RWPE2 (cell line): Measurements from ENCODE around the gene MRPL11.
A peak's percentile ranks its signal among the peaks of the same experiment; 100 is the strongest.

Experiments
- ATAC-seq: fragments of 200-7000 bp; cut with Tn5 transposase; 3 replicates; pipeline ENCODE4 v1.9.1; 2021; ENCODE audit warnings: low read depth
- DNase-seq: peaks from one replicate; pipeline ENCODE4 v3.0.0-alpha.2; 2020; ENCODE audit warnings: low spot score
- H3K27ac ChIP-seq: fragments of 450-650 bp; 2 replicates; pipeline ENCODE4 v1.5.1; 2017; ENCODE audit warnings: mild to moderate bottlenecking; ENCODE audit not compliant: poor library complexity, severe bottlenecking
- H3K27me3 ChIP-seq: fragments of 250-450 bp; sonication (Bioruptor Pico); 2 replicates; pipeline ENCODE4 v1.5.1; 2021; ENCODE audit warnings: mild to moderate bottlenecking, moderate library complexity; ENCODE audit not compliant: insufficient read depth, poor library complexity, severe bottlenecking
- H3K36me3 ChIP-seq: fragments of 250-450 bp; sonication (Bioruptor Pico); 2 replicates; pipeline ENCODE4 v1.5.1; 2020; ENCODE audit warnings: low read depth, mild to moderate bottlenecking, moderate library complexity
- H3K4me1 ChIP-seq: fragments of 250-450 bp; sonication (Bioruptor Pico); 2 replicates; pipeline ENCODE4 v1.5.1; 2021; ENCODE audit warnings: mild to moderate bottlenecking, moderate library complexity; ENCODE audit not compliant: insufficient read depth, poor library complexity, severe bottlenecking
- H3K4me3 ChIP-seq: fragments of 250-450 bp; sonication (Bioruptor Pico); 2 replicates; pipeline ENCODE4 v1.5.1; 2021; ENCODE audit warnings: mild to moderate bottlenecking, moderate library complexity; ENCODE audit not compliant: severe bottlenecking
- H3K9me3 ChIP-seq: fragments of 250-450 bp; sonication (Bioruptor Pico); 2 replicates; pipeline ENCODE4 v1.5.1; 2021; ENCODE audit warnings: mild to moderate bottlenecking, moderate library complexity; ENCODE audit not compliant: severe bottlenecking
- CTCF ChIP-seq: fragments of 450-650 bp; IDR thresholded peaks from one replicate; pipeline ENCODE4 v1.5.1; 2017; ENCODE audit warnings: mild to moderate bottlenecking, moderate library complexity; ENCODE audit not compliant: poor library complexity, severe bottlenecking

MRPL11 gene

GRCh38 chr11:66462911-66463310 lies 24.3 kb upstream of the MRPL11 start:
- no peaks in the 10 kb centered on the region for H3K27me3 ChIP-seq
- no peak for TF ChIP-seq CTCF
- no peaks in the 10 kb centered on the region for H3K36me3 ChIP-seq
- ATAC-seq (no peak), DNase-seq (no peak)
- H3K27ac ChIP-seq: no peak overlapping the region
- H3K9me3 ChIP-seq: no peaks in the 10 kb centered on the region
- no peak overlapping the region for H3K4me3 ChIP-seq
- H3K4me1 ChIP-seq: no peaks in the 10 kb centered on the region

GRCh38 chr11:66462010-66462409 lies 23.4 kb upstream of the MRPL11 start:
- ATAC-seq (no peak), DNase-seq (no peak)
- Histone ChIP-seq H3K9me3 (no peaks in the 10 kb centered on the region), H3K36me3 (no peaks in the 10 kb centered on the region), H3K27ac (no peak overlapping the region), H3K27me3 (no peaks in the 10 kb centered on the region), H3K4me3 (no peak overlapping the region), H3K4me1 (no peaks in the 10 kb centered on the region)
- TF ChIP-seq CTCF: no peak

- H3K9me3 ChIP-seq: no peaks in the 10 kb centered on the region
- TF ChIP-seq CTCF: no peak
- no peak for DNase-seq
- peaks cover 9% of the 10 kb centered on the region for H3K4me1 ChIP-seq
- H3K4me3 ChIP-seq: no peak overlapping the region
- H3K27me3 ChIP-seq: no peaks in the 10 kb centered on the region
- ATAC-seq: no peak
- H3K36me3 ChIP-seq: no peaks in the 10 kb centered on the region
- no peak overlapping the region for H3K27ac ChIP-seq
Measured at GRCh38 chr11:66459138-66459778, 20.6 kb upstream of the MRPL11 start.

DNA sequence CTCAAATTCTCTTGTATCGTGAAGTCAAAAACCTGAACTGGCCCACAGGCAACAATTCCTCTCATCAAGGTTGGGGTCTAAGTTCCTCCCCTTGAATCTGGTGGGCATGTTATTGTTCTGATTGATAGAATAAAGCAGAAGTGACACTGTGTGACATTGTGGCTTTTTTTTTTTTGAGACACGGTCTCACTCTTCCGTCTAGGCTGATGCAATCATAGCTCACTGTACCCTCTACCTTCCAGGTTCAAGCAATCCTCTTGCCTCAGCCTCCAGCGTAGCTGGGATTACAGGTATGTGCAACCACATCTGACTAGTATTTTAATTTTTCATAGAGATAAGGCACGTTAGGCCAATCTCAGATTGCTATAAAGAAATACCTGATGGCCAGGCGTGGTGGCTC lies 19.2 kb upstream of the MRPL11 start:
- ATAC-seq (no peak), DNase-seq (no peak)
- H3K27ac ChIP-seq: no peak overlapping the region
- no peak overlapping the region for H3K4me3 ChIP-seq
- H3K27me3 ChIP-seq: no peaks in the 10 kb centered on the region
- H3K36me3 ChIP-seq: no peaks in the 10 kb centered on the region
- peaks cover 14% of the 10 kb centered on the region for H3K4me1 ChIP-seq
- TF ChIP-seq CTCF: no peak
- H3K9me3 ChIP-seq: no peaks in the 10 kb centered on the region

- H3K27ac ChIP-seq: peak overlapping the region; percentile 81
- TF ChIP-seq CTCF: no peak
- H3K9me3 ChIP-seq: no peaks in the 10 kb centered on the region
- H3K4me3 ChIP-seq: no peak overlapping the region
- H3K27me3 ChIP-seq: no peaks in the 10 kb centered on the region
- ATAC-seq (no peak), DNase-seq (no peak)
- peaks cover 14% of the 10 kb centered on the region for H3K4me1 ChIP-seq
- H3K36me3 ChIP-seq: no peaks in the 10 kb centered on the region
Measured at GRCh38 chr11:66454828-66455227, 16.2 kb upstream of the MRPL11 start.
